ENCODE results near the gene GABBR2.
A peak's percentile ranks its signal among the peaks of the same experiment; 100 is the strongest.
"Not testable (repeated sequence)": the region's sequence is repeated elsewhere in the genome, so short reads cannot be mapped to it uniquely, and the experiment has no call there.

Gene GABBR2

GRCh38 chr9:98514841-98515240 is 193.9 kb downstream of the GABBR2 start:
- ChIA-PET POLR2A (ENCODE audit: low non-redundant PET) (no interaction called here), CTCF (no interaction called here)

GRCh38 chr9:98508217-98508919 is 200.4 kb downstream of the GABBR2 start:
- DNase-seq (ENCODE audit: low spot score); POLR2A ChIA-PET (ENCODE audit: low non-redundant PET); CTCF ChIA-PET: not testable (repeated sequence)

More at GRCh38 chr9:98514841-98515240, 193.9 kb downstream of the GABBR2 start:
- no peak for DNase-seq (ENCODE audit: low spot score)
- TF ChIP-seq, protein P1, sequence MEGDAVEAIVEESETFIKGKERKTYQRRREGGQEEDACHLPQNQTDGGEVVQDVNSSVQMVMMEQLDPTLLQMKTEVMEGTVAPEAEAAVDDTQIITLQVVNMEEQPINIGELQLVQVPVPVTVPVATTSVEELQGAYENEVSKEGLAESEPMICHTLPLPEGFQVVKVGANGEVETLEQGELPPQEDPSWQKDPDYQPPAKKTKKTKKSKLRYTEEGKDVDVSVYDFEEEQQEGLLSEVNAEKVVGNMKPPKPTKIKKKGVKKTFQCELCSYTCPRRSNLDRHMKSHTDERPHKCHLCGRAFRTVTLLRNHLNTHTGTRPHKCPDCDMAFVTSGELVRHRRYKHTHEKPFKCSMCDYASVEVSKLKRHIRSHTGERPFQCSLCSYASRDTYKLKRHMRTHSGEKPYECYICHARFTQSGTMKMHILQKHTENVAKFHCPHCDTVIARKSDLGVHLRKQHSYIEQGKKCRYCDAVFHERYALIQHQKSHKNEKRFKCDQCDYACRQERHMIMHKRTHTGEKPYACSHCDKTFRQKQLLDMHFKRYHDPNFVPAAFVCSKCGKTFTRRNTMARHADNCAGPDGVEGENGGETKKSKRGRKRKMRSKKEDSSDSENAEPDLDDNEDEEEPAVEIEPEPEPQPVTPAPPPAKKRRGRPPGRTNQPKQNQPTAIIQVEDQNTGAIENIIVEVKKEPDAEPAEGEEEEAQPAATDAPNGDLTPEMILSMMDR (conservative IDR thresholded peaks at IDR 0.05; ENCODE audit: low read depth), result no peak
- H3K27ac ChIP-seq, result no peak overlapping the region

DNA sequence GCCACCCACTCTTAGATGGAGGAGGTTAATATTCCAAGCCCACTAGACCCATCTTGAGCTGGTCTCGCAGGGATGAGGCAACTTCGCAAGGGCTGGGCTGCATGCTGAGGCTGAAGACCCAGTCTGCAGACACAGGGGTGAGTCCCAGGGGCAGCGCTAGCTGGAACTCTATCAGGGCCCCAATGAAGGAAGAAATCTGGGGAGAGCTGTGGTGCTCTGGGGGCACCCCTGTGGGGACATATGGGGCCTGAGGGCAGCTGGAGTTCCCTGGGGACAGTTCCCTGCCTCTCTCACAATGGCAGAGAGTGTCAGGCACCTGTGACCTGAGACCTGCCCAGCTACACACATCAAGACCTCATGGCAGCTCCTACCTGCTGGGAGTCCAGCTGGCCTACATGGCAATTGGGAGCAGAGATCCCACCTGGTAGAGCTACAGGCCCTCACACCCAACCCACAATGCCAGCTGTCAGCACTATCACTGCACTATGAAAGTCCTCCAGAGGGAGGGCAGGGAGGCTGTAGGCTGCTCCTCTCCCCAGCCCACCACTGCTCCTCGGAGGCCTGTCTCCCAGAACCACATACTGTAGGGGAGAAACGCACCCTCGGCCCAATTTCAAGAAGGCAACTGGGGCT is 202.2 kb downstream of the GABBR2 start:
- TF ChIP-seq, protein P1 (conservative IDR thresholded peaks at IDR 0.05; ENCODE audit: low read depth), result no peak
- POLR2A ChIA-PET (ENCODE audit: low non-redundant PET), result no interaction called here
- DNase-seq (ENCODE audit: low spot score), result no peak
- H3K27ac ChIP-seq, result no peak overlapping the region
- CTCF ChIA-PET, result interaction anchor here (1.1 kb wide), 1 partner anchor 32 kb away, joined by 6 read pairs; no protein-coding TSS in a partner anchor

More at GRCh38 chr9:98508217-98508919, 200.4 kb downstream of the GABBR2 start:
- not testable (repeated sequence) for H3K27ac ChIP-seq

- no peak for DNase-seq (ENCODE audit: low spot score)
- TF ChIP-seq, protein P1 (conservative IDR thresholded peaks at IDR 0.05; ENCODE audit: low read depth), result no peak
- ChIA-PET CTCF (interaction anchor here (0.6 to 1.2 kb wide), 4 partner anchors 18 to 680 kb away, joined by 3 to 4 read pairs (median 3); no protein-coding TSS in a partner anchor), POLR2A (ENCODE audit: low non-redundant PET) (no interaction called here)
- H3K27ac ChIP-seq, result no peak overlapping the region
These were observed 204.1 kb downstream of the GABBR2 start for GRCh38 chr9:98504298-98505282.

DNA sequence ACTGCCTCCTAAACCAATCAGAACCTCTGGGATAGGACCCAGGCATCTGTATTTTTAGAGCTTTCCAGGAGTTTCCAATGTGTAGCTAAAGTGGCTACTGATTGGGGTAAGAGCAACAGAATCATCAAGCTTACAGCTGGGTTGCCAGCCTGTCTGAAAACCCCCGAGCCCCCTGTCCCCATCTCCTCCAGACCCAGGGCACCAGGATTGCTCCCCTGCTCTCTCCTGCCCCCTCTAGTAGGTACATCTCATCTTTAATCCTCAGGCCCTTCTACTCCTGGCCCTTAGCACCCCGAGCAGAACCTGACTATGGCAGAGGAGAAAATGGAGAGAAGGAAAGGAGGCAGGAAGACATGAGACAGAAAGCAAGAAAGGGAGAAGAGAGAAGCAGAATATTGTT is 204.9 kb downstream of the GABBR2 start:
- TF ChIP-seq, protein P1 (conservative IDR thresholded peaks at IDR 0.05; ENCODE audit: low read depth), result no peak
- H3K27ac ChIP-seq, result no peak overlapping the region
- CTCF ChIA-PET, result no interaction called here
- no peak for DNase-seq (ENCODE audit: low spot score)
- POLR2A ChIA-PET (ENCODE audit: low non-redundant PET), result no interaction called here

DNA sequence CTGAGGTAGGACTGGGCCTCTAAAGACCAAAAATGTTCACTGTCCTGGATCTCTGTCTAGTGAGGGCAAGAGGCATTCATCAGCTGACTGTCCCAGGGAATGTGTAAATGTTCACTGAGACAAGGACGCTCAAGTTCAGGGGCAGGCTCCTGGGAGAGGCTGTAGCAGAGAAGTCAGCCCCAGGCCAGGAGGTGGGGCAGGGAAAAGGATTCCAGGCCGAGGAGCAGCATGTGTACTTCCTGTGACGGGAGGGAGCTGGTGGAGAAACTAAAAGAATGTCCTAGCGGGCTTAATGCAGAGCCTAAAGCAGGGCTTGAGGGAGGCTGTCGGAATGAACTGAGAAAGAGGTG is 205.8 kb downstream of the GABBR2 start:
- DNase-seq (ENCODE audit: low spot score), result peak; percentile 73
- ChIA-PET CTCF (no interaction called here), POLR2A (ENCODE audit: low non-redundant PET) (no interaction called here)
- TF ChIP-seq, protein P1 (conservative IDR thresholded peaks at IDR 0.05; ENCODE audit: low read depth), result no peak
- no peak overlapping the region for H3K27ac ChIP-seq

Data from RWPE1 (cell line).